Endometrial microvascular endothelial cells (primary cell): ENCODE data around the gene SRSF5. TPM values are rescaled to one million over a fixed set of nuclear protein-coding genes. Genes with fewer than 3 reads are reported as not detected.
"Not testable (repeated sequence)": the region's sequence is repeated elsewhere in the genome, so short reads cannot be mapped to it uniquely, and the experiment has no call there.

ENCODE experiments used
- in situ Hi-C: cut with HindIII; loops from 2 replicates; pipeline ENCODE4 v1.10.0; 2017; ENCODE audit warnings: low sequenced_read_pairs, low pct_unique_long_range_greater_than_20kb; ENCODE audit errors: inconsistent ontology term
- total RNA-seq: library from RNA; depleted of rRNA; stranded (reverse); fragments of >200 nt; gene quantifications from one replicate; pipeline ENCODE4 v1.2.3, GENCODE V29; 2015; ENCODE audit errors: inconsistent ontology term

The SRSF5 gene
- 135 TPM for total RNA-seq

DNA sequence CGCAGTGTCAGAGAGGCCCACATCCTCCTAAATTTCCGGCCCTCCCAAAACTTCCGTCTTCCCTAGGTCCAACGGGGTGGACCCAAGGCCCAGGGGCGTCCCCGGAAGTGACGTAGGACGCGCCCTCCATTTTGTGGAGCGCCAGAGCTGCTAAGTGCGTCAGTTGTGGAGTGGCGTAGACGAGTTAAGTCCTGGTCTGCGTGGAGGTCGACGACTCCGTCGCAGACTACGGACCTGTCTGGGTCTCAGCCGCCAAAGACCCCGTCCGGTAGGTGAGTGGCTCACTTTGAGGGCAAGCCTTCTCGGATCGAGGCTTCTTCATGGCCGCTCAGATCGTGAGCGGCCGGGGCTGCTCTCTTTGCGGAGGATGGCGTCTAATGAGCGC lies at the start of gene SRSF5:
TSS of gene SRSF5 (plus strand) at position 159 of the 385 bp plus-strand sequence. CDS start 1,015 bp downstream, outside the sequence.
- in situ Hi-C loops: no loop called here

GRCh38 chr14:69718614-69719013 lies 48.3 kb upstream of the SRSF5 start:
- in situ Hi-C loops: not testable (repeated sequence)

GRCh38 chr14:69719501-69719951 lies 47.4 kb upstream of the SRSF5 start:
- in situ Hi-C loops: no loop called here

- in situ Hi-C loops: no loop called here
Measured at GRCh38 chr14:69720912-69721311, 46.0 kb upstream of the SRSF5 start.

GRCh38 chr14:69726761-69727511 lies 40.0 kb upstream of the SRSF5 start:
- in situ Hi-C loops: no loop called here

DNA sequence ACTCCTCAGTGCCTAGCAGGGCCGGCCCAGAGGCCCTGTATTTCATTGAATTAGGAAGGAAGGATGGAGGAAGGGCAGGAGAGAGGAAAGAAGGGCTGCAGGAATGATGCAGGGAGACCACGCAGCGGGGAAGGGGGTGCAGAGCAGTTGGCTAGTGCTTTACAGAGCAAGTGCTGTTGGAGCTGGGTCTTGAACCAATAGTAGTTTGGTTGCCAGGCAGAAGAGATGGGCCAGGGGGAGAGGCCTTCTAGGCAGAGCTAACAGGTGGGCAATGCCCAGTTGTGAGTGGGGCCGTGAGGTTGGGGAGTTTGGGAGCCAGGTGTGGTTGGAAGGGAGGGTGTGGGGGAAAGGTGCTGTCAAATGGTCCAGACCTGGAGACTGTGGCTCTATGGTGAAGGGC lies 39.1 kb upstream of the SRSF5 start:
- in situ Hi-C loops: no loop called here

GRCh38 chr14:69731919-69732598 lies 34.9 kb upstream of the SRSF5 start:
- in situ Hi-C loops: not testable (repeated sequence)

GRCh38 chr14:69736405-69736804 lies 30.5 kb upstream of the SRSF5 start:
- in situ Hi-C loops: not testable (repeated sequence)

DNA sequence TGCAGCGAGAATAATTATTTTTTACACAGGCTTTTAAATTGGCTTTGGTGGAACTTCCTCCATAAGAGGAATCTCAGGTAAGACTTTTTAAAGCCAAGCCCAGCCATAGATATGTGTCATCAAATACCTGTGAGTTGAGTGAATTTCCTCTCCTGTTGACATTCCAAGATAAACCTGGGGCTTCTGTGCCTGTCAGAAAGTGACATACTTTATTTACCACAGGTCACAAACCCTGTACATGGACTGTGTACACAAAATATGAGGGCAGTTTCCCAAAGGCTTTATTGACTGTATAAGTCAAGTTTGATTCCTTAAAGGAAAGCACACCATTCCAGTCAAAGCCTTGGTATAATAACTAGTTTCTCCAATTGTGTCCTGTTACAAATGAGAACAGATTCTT lies 25.9 kb upstream of the SRSF5 start:
- in situ Hi-C loops: no loop called here

GRCh38 chr14:69749956-69750355 lies 17.0 kb upstream of the SRSF5 start:
- in situ Hi-C loops: no loop called here

DNA sequence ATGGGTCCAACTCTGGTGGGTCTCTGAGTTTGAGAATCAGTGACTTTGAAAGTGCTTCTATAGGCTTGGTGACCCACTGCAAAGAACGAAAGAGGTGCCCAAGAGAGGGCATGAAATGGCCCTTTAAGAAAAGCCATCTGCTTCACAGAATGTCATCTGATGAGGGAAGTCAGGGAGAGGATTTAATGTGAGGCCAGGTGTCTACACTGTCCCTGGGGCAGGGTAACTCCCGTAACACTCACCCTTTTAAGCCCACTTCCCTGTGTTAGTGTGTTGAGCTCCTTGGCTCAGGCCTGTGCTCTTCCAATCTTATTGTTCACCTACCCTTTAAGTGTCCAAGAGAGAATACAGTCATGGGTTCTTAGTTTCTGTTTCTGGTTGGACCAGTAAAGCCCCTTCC lies 16.4 kb upstream of the SRSF5 start:
- in situ Hi-C loops: no loop called here

DNA sequence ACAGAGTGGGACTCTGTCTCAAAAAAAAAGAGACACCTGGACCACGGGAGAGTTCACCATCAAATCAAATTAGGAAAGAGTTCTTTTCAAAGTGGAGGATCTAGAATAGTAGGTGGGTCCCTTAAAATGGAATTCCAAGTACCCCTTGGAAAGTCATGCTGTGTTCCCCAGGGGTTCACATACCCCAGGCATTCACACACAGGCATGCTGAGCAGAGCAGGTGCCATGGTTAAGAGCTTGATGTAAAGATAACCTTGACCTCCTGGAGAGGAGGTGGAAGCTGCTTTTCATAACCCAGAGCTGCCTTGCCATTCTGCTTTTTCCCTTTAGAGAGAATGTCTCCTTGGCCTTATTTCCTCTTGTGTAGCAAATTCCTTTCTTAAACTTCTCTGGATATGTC lies 14.2 kb upstream of the SRSF5 start:
- in situ Hi-C loops: no loop called here

- in situ Hi-C loops: no loop called here
Measured at GRCh38 chr14:69753860-69754259, 13.1 kb upstream of the SRSF5 start.

GRCh38 chr14:69754487-69754886 lies 12.5 kb upstream of the SRSF5 start:
- in situ Hi-C loops: no loop called here

DNA sequence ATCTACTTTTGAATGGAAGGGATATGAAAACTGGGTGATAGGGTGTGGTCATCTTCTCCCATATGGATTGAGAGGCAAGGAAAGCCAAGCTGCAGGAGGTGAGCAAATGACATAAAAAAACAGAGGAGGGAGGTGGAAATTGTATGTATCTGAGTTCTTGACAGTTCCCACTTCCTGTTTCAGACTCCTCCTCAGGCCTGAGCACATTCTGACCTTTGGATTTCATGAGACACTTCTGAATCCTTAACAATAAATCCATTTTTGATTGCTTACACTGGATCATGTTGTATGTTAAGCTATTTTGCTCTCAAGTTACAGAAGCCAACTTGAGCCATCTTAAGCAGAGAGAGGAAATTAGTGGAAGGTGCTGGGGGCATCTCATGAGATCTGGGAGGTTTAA lies 11.6 kb upstream of the SRSF5 start:
- in situ Hi-C loops: no loop called here

DNA sequence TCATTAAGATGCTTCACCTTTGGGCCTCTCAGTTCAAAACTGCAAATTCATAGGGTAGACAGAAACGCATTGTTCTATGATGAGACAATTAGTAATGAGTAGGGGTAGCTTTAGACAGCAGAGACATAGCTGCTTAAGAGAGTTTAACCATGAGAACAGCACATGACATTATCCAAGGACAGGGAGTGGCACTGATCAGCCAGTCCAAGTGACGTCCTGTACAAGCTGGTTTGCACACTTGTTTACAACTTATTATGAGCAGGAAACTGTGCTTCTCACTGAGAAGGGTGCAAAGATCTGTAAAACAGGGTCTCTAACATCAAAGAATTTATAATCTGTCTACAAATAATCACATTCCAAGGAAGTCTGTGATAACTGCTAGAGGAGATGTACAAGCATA lies 11.2 kb upstream of the SRSF5 start:
- in situ Hi-C loops: no loop called here

DNA sequence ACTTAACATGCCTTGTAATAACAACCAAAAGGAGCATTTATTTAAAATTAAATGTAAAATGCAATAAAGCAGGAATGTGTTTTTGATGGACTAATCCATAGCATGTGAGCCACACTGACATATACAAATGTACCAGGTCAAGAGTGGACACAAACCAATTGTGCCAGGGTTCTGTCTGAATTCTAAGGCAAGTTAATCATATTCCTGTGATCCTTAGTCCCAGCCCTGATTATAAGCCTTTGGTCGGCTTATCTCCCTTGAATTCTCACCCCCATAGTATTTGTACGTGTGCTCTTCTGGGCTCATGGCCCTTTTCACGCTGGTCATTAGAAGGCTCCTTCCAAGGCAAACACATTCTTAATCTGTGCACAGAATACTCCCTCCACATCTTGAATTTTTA lies 10.6 kb upstream of the SRSF5 start:
- in situ Hi-C loops: no loop called here

DNA sequence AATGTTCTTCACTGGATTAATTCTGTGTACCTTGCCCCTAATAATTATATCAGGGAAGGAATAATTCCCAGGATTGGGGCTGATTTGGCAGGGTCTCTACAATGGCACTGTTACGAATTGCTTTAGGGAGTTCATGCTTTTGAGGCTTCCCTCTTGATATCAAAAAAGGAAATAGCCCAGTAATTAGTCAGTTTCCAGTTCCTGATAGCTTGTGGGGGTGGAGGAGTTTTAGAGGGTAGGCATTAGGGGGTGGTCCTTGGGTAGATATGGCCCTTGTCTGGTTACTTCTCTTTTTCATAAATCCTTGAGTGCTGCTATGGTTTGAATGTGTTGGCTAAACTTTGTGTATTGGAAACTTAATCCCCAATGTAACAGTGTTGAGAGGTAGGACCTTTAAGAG lies 6.1 kb upstream of the SRSF5 start:
- in situ Hi-C loops: no loop called here

- in situ Hi-C loops: no loop called here
Measured at GRCh38 chr14:69763761-69764510, 3.0 kb upstream of the SRSF5 start.
